Measurements from ENCODE around the gene DACT2. TPM values are rescaled to one million over a fixed set of nuclear protein-coding genes. Genes with fewer than 3 reads are reported as not detected.

The DACT2 gene
- total RNA-seq, 1 experiment from 2014 or later = 3.3 TPM

- BruUV-seq (replicated peaks) = no TSS peak
- Histone ChIP-seq H3K27ac (ENCODE audit: low read length) (no peak overlapping the region), H3K9me3 (ENCODE audit: control insufficient read depth, insufficient read depth, low read depth, low read length) (no peaks in the 10 kb centered on the region), H3K4me3 (ENCODE audit: low read depth in 2 of 2, low read length in 2 of 2) (no peak overlapping the region), H3K36me3 (ENCODE audit: control insufficient read depth, insufficient read depth, low read length) (no peaks in the 10 kb centered on the region), H3K27me3 (ENCODE audit: control insufficient read depth, insufficient read depth, low read length) (no peaks in the 10 kb centered on the region), H3K4me1 (ENCODE audit: control insufficient read depth, insufficient read depth, low read length) (no peaks in the 10 kb centered on the region)
- ATAC-seq (no peak), DNase-seq (ENCODE audit: low read depth, low spot score) (no peak)
- CTCF ChIA-PET = no interaction called here
- POLR2A ChIA-PET = no interaction called here
- TF ChIP-seq SIN3A (IDR thresholded peaks at IDR 0.05; ENCODE audit: borderline replicate concordance, insufficient read depth, low read depth, low read length) = no peak
- TF ChIP-seq POLR2AphosphoS5 (IDR thresholded peaks at IDR 0.05; ENCODE audit: low read depth, low read length) = no peak
- TF ChIP-seq REST (IDR thresholded peaks at IDR 0.05; ENCODE audit: insufficient read depth in 1 of 2, low read depth in 2 of 2, low read length in 1 of 2) = no peak
- TF ChIP-seq CTCF (IDR thresholded peaks at IDR 0.05) = no peak
- TF ChIP-seq TCF7L2 (IDR thresholded peaks at IDR 0.05; ENCODE audit: low read depth, low read length) = no peak
- in situ Hi-C loops (cut with HindIII; ENCODE audit: low pct_unique_long_range_greater_than_20kb, low sequenced_read_pairs) (no loop called here), intact Hi-C loops (cut with micrococcal nuclease; ENCODE audit: unreplicated experiment) (no loop called here)
Measured at GRCh38 chr6:168305096-168305749, 14.4 kb downstream of the DACT2 start.

GRCh38 chr6:168304752-168305015 is 14.9 kb downstream of the DACT2 start:
- POLR2A ChIA-PET = no interaction called here

More at GRCh38 chr6:168304752-168305015, 14.9 kb downstream of the DACT2 start:
- ATAC-seq (no peak), DNase-seq (ENCODE audit: low read depth, low spot score) (no peak)
- intact Hi-C loops (cut with micrococcal nuclease; ENCODE audit: unreplicated experiment) (no loop called here), in situ Hi-C loops (cut with HindIII; ENCODE audit: low pct_unique_long_range_greater_than_20kb, low sequenced_read_pairs) (no loop called here)
- CTCF ChIA-PET = no interaction called here
- H3K27me3 ChIP-seq (ENCODE audit: control insufficient read depth, insufficient read depth, low read length) = no peaks in the 10 kb centered on the region
- no peaks in the 10 kb centered on the region for H3K36me3 ChIP-seq (ENCODE audit: control insufficient read depth, insufficient read depth, low read length)
- no TSS peak for BruUV-seq (replicated peaks)
- no peaks in the 10 kb centered on the region for H3K4me1 ChIP-seq (ENCODE audit: control insufficient read depth, insufficient read depth, low read length)
- H3K9me3 ChIP-seq (ENCODE audit: control insufficient read depth, insufficient read depth, low read depth, low read length) = no peaks in the 10 kb centered on the region
- TF ChIP-seq CTCF (IDR thresholded peaks at IDR 0.05) = no peak
- TF ChIP-seq TCF7L2 (IDR thresholded peaks at IDR 0.05; ENCODE audit: low read depth, low read length) = no peak
- TF ChIP-seq POLR2AphosphoS5 (IDR thresholded peaks at IDR 0.05; ENCODE audit: low read depth, low read length) = no peak
- TF ChIP-seq REST (IDR thresholded peaks at IDR 0.05; ENCODE audit: insufficient read depth in 1 of 2, low read depth in 2 of 2, low read length in 1 of 2) = no peak
- TF ChIP-seq SIN3A (IDR thresholded peaks at IDR 0.05; ENCODE audit: borderline replicate concordance, insufficient read depth, low read depth, low read length) = no peak
- H3K27ac ChIP-seq (ENCODE audit: low read length) = no peak overlapping the region
- H3K4me3 ChIP-seq (ENCODE audit: low read depth in 2 of 2, low read length in 2 of 2) = no peak overlapping the region

All from Panc1 (cell line).